HCT116 (cell line): ENCODE results near the gene VMP1. TPM values are rescaled to one million over a fixed set of nuclear protein-coding genes. Genes with fewer than 3 reads are reported as not detected.

Experiments
- ATAC-seq: fragments of 200-7000 bp; cut with Tn5 transposase; 2 replicates; pipeline ENCODE4 v1.9.1; 2020; ENCODE audit warnings: mild to moderate bottlenecking, moderate library complexity
- BruUV-seq: library from RNA; stranded (reverse); fragments of 400-500 nt; replicated peaks from 2 replicates; lab custom pipeline; 2021; lab: Mats Ljungman, UMichigan
- CTCF ChIA-PET: fragments of 300-600 bp; sonication (Branson Sonifier 250); formaldehyde crosslinking; loops from one replicate; lab custom pipeline; 2021; ENCODE audit warnings: antibody characterized with exemption; lab: Charles Lee
- POLR2A ChIA-PET: fragments of 300-600, 350-600 bp; sonication (Branson Sonifier 250); formaldehyde crosslinking; loops from one replicate; lab custom pipeline; 2021; ENCODE audit warnings: antibody characterized with exemption; lab: Charles Lee
- RAD21 ChIA-PET, 2 experiments: fragments of 300-600 bp; sonication (Branson Sonifier 250); formaldehyde crosslinking; loops; one replicate each; lab custom pipeline; 2023; ENCODE audit warnings: low total read pairs in 2 of 2; ENCODE audit not compliant: uncharacterized antibody in 2 of 2, unreplicated experiment in 2 of 2, low non-redundant PET in 1 of 2; lab: Charles Lee
- DNase-seq: peaks from one replicate; pipeline ENCODE4 v3.0.0-alpha.2; 2010; ENCODE audit warnings: low read depth, low spot score
- H2AFZ ChIP-seq: fragments of 200-600 bp; shearing (Covaris generic), sonication (generic); 2 replicates; pipeline ENCODE4 v1.6.1; 2017; ENCODE audit warnings: low read depth, mixed run types, mixed read lengths, antibody characterized with exemption, low read length; ENCODE audit not compliant: poor library complexity, severe bottlenecking
- H3K27ac ChIP-seq: 2 replicates; pipeline ENCODE4 v1.5.1; 2012; ENCODE audit warnings: low read depth, low read length
- H3K27me3 ChIP-seq: fragments of 200-600 bp; sonication (generic); 2 replicates; pipeline ENCODE4 v1.6.1; 2016; ENCODE audit warnings: mixed run types, low read length, mixed read lengths; ENCODE audit not compliant: insufficient read depth
- H3K36me3 ChIP-seq, 2 experiments: fragments of 200-500 bp in 1 of 2; fragments of 200-600 bp in 1 of 2; sonication (Bioruptor generic) in 1 of 2; sonication (generic) in 1 of 2; 2 replicates each; pipeline versions ENCODE4 v1.5.1 to v1.6.1; 2014 to 2016; ENCODE audit warnings: low read length in 2 of 2, inconsistent platforms in 1 of 2, mixed read lengths in 1 of 2, mixed run types in 1 of 2; ENCODE audit not compliant: insufficient read depth in 2 of 2, control insufficient read depth in 1 of 2
- H3K4me1 ChIP-seq, 2 experiments: fragments of 200-600 bp in 1 of 2; sonication (generic) in 1 of 2; 2 replicates each; pipeline versions ENCODE4 v1.5.1 to v1.6.1; 2012 to 2017; ENCODE audit warnings: low read length in 2 of 2, inconsistent platforms in 1 of 2, mild to moderate bottlenecking in 1 of 2, mixed read lengths in 1 of 2, mixed run types in 1 of 2, moderate library complexity in 1 of 2; ENCODE audit not compliant: insufficient read depth in 2 of 2, control insufficient read depth in 1 of 2
- H3K4me2 ChIP-seq: fragments of 200-600 bp; sonication (generic); 2 replicates; pipeline ENCODE4 v1.6.1; 2017; ENCODE audit warnings: mixed run types, low read length, mixed read lengths
- H3K4me3 ChIP-seq, 2 experiments: fragments of 200-600 bp in 1 of 2; sonication (generic) in 1 of 2; replicated peaks in 1 of 2; 2 replicates each; pipeline ENCODE4 v1.5.1; 2011 to 2016; ENCODE audit warnings: low read length in 2 of 2, control low read depth in 1 of 2, low read depth in 1 of 2, mild to moderate bottlenecking in 1 of 2, mixed read lengths in 1 of 2, mixed run types in 1 of 2
- H3K79me2 ChIP-seq: fragments of 200-600 bp; sonication (generic); 2 replicates; pipeline ENCODE4 v1.6.1; 2017; ENCODE audit warnings: mild to moderate bottlenecking, mixed run types, low read length, moderate library complexity, mixed read lengths; ENCODE audit not compliant: insufficient read depth
- H3K9ac ChIP-seq: fragments of 200-600 bp; sonication (generic); 2 replicates; pipeline ENCODE4 v1.6.1; 2016; ENCODE audit warnings: low read length, mixed read lengths
- H3K9me2 ChIP-seq: fragments of 200-600 bp; sonication (generic), shearing (Covaris generic); 2 replicates; pipeline ENCODE4 v1.6.1; 2017; ENCODE audit warnings: mixed run types, mild to moderate bottlenecking, moderate library complexity; ENCODE audit not compliant: insufficient read depth
- H3K9me3 ChIP-seq, 2 experiments: fragments of 200-500 bp in 1 of 2; fragments of 200-600 bp in 1 of 2; sonication (Bioruptor generic) in 1 of 2; sonication (generic) in 1 of 2; 2 replicates each; pipeline ENCODE4 v1.6.1; 2014 to 2017; ENCODE audit warnings: low read length in 2 of 2, mixed read lengths in 2 of 2, inconsistent platforms in 1 of 2, low read depth in 1 of 2, mild to moderate bottlenecking in 1 of 2, mixed run types in 1 of 2, moderate library complexity in 1 of 2; ENCODE audit not compliant: control insufficient read depth in 1 of 2, insufficient read depth in 1 of 2
- H4K20me1 ChIP-seq: fragments of 200-600 bp; sonication (generic), shearing (Covaris generic); 2 replicates; pipeline ENCODE4 v1.6.1; 2017; ENCODE audit warnings: mixed run types, mild to moderate bottlenecking, moderate library complexity; ENCODE audit not compliant: insufficient read depth
- ATF3 ChIP-seq: IDR thresholded peaks from 2 replicates; pipeline ENCODE4 v1.6.1; 2012
- CBX3 ChIP-seq: IDR thresholded peaks from 2 replicates; pipeline ENCODE4 v1.6.1; 2012; ENCODE audit warnings: low read depth
- CEBPB ChIP-seq: IDR thresholded peaks from 2 replicates; pipeline ENCODE4 v1.6.1; 2012; ENCODE audit warnings: low read depth
- EGR1 ChIP-seq: IDR thresholded peaks from 2 replicates; pipeline ENCODE4 v1.6.1; 2012; ENCODE audit warnings: low read depth
- ELF1 ChIP-seq: IDR thresholded peaks from 2 replicates; pipeline ENCODE4 v1.6.1; 2012; ENCODE audit warnings: low read depth, borderline replicate concordance
- EZH2 ChIP-seq: fragments of 200-600 bp; sonication (generic); IDR thresholded peaks from 2 replicates; pipeline ENCODE4 v1.6.1; 2017; ENCODE audit warnings: antibody characterized with exemption, mixed run types
- EZH2phosphoT487 ChIP-seq: fragments of 200-600 bp; IDR thresholded peaks from 2 replicates; pipeline ENCODE4 v1.6.1; 2018; ENCODE audit warnings: antibody characterized with exemption, borderline replicate concordance
- FOSL1 ChIP-seq: IDR thresholded peaks from 2 replicates; pipeline ENCODE4 v1.6.1; 2012; ENCODE audit warnings: low read depth
- POLR2A ChIP-seq: IDR thresholded peaks from 2 replicates; pipeline ENCODE4 v1.7.0; 2011; ENCODE audit warnings: borderline replicate concordance; ENCODE audit not compliant: insufficient read depth, insufficient read length; ENCODE audit errors: extremely low read depth
- RAD21 ChIP-seq: IDR thresholded peaks from 2 replicates; pipeline ENCODE4 v1.6.1; 2012; ENCODE audit warnings: low read depth, mild to moderate bottlenecking
- REST ChIP-seq: IDR thresholded peaks from 2 replicates; pipeline ENCODE4 v1.6.1; 2012; ENCODE audit warnings: low read depth
- SIN3A ChIP-seq: IDR thresholded peaks from 2 replicates; pipeline ENCODE4 v1.6.1; 2012; ENCODE audit warnings: low read depth
- SP1 ChIP-seq: IDR thresholded peaks from 2 replicates; pipeline ENCODE4 v1.6.1; 2012; ENCODE audit warnings: low read depth
- SRF ChIP-seq: IDR thresholded peaks from 2 replicates; pipeline ENCODE4 v1.6.1; 2012; ENCODE audit warnings: low read depth
- YY1 ChIP-seq: IDR thresholded peaks from 2 replicates; pipeline ENCODE4 v1.6.1; 2011; ENCODE audit warnings: low read length, low read depth, moderate library complexity, mild to moderate bottlenecking; ENCODE audit not compliant: insufficient replicate concordance; ENCODE audit errors: extremely low read depth
- ZFX ChIP-seq: fragments of 450-650 bp; IDR thresholded peaks from 2 replicates; pipeline ENCODE4 v1.6.1; 2017
- ZNF274 ChIP-seq: fragments of 200-500 bp; sonication (Bioruptor generic); IDR thresholded peaks from 2 replicates; pipeline ENCODE4 v1.6.1; 2014; ENCODE audit warnings: mild to moderate bottlenecking, low read depth, low read length, inconsistent platforms
- intact Hi-C: fragments of 100-400 bp; cut with micrococcal nuclease; formaldehyde crosslinking; loops from 2 replicates; pipeline ENCODE4 v1.10.0; 2022
- total RNA-seq: library from RNA; stranded (reverse); gene quantifications from one replicate; pipeline ENCODE4 v1.2.1, GENCODE V29; 2021; ENCODE audit not compliant: unreplicated experiment
- TF ChIP-seq, protein P1 (sequence below): IDR thresholded peaks from 2 replicates; pipeline ENCODE4 v1.6.1; 2012
- TF ChIP-seq, protein P2 (sequence below): IDR thresholded peaks from 2 replicates; pipeline ENCODE4 v1.6.1; 2011; ENCODE audit warnings: mild to moderate bottlenecking, low read length, moderate library complexity; ENCODE audit not compliant: insufficient replicate concordance; ENCODE audit errors: extremely low read depth

VMP1 gene
- total RNA-seq, 1 experiment from 2014 or later = 366 TPM

DNA sequence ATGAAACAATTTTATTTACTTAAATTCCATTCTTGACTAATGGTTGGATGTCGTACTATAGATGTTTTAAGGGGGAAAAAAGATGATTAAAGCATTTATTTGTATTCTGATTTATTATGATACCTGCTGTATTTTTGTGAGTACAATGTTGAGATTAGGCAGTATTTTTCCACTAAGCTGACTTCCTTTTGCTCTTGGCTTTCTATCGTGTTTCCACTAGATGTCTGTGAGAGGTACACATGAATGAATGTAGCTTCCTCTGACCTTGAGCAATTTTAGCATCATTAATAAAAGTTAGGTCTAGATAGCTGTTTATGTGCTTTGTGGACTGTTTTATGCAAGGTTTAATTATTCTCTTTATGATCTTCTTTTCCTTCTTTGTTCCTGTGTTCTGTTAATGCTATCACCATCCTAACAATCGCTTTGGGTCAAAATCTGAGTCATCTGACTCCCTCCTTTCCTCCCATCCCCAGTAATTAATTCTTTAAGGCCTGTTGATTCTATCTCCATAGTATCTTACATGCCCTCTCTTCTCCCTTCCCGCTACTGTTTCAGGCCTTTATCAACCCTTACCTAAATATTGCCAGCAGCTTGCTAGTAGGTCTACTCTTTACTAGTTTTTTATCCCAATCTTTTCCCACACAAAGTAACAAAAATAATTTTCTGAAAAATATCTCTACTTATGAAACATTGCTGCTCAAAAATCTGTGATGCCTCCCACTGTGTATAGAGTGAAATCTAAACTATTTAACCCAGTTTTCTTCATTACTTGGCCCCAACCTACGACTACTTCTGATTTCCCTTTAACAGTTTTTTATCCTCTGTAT lies 76.0 kb downstream of the VMP1 start:
- Histone ChIP-seq H3K27ac (peak overlapping the region; percentile 96), H3K4me3 (peak overlapping the region in 1 of 2 experiments; percentile 9; a peak in 3 of 4 replicates), H3K9me2 (no peaks in the 10 kb centered on the region), H3K4me2 (peak overlapping the region; percentile 60), H3K36me3 (no peaks in the 10 kb centered on the region), H3K27me3 (no peaks in the 10 kb centered on the region), H4K20me1 (no peaks in the 10 kb centered on the region), H3K4me1 (peaks cover 93 to 100% of the 10 kb centered on the region in 2 experiments), H3K9ac (peak overlapping the region; percentile 69), H2AFZ (no peak overlapping the region), H3K9me3 (no peaks in the 10 kb centered on the region), H3K79me2 (peaks cover 47% of the 10 kb centered on the region)
- RAD21 ChIA-PET = interaction anchor here in 1 of 2 experiments (0.7 kb wide), 2 partner anchors 28 to 60 kb away, joined by 3 to 4 read pairs; no protein-coding TSS in a partner anchor
- intact Hi-C loops = loop anchor here (1.0 kb wide), 2 partner anchors 30 to 54 kb away; no protein-coding TSS in a partner anchor
- CTCF ChIA-PET = interaction anchor here (0.8 to 3.9 kb wide), 4 partner anchors 24 to 36 kb away, joined by 3 to 22 read pairs (median 3); no protein-coding TSS in a partner anchor
- TSS peak; percentile 78 for BruUV-seq
- DNase-seq = peak; percentile 80
- ATAC-seq = peak; percentile 43
- POLR2A ChIA-PET = interaction anchor here (0.7 to 12.5 kb wide), 12 partner anchors 11 to 295 kb away, joined by 3 to 411 read pairs (median 6); partner anchors contain the start of genes HEATR6, PTRH2 and VMP1
- TF ChIP-seq ZNF274 (no peak), REST (no peak), ATF3 (no peak), SRF (peak; percentile 11; the same call in 1 of the 2 replicates), EGR1 (no peak), CEBPB (peak; percentile 67; the same call in 1 of the 2 replicates), ZFX (no peak), SIN3A (no peak), ELF1 (no peak), POLR2A (no peak), CBX3 (no peak; the same call in 1 of the 2 replicates), SP1 (peak; percentile 61), RAD21 (no peak; the same call in none of the 2 replicates), EZH2phosphoT487 (no peak), YY1 (no peak), EZH2 (no peak), FOSL1 (no peak; the same call in 1 of the 2 replicates)
- TF ChIP-seq, protein P1, sequence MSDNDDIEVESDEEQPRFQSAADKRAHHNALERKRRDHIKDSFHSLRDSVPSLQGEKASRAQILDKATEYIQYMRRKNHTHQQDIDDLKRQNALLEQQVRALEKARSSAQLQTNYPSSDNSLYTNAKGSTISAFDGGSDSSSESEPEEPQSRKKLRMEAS = no peak
- TF ChIP-seq, protein P2, sequence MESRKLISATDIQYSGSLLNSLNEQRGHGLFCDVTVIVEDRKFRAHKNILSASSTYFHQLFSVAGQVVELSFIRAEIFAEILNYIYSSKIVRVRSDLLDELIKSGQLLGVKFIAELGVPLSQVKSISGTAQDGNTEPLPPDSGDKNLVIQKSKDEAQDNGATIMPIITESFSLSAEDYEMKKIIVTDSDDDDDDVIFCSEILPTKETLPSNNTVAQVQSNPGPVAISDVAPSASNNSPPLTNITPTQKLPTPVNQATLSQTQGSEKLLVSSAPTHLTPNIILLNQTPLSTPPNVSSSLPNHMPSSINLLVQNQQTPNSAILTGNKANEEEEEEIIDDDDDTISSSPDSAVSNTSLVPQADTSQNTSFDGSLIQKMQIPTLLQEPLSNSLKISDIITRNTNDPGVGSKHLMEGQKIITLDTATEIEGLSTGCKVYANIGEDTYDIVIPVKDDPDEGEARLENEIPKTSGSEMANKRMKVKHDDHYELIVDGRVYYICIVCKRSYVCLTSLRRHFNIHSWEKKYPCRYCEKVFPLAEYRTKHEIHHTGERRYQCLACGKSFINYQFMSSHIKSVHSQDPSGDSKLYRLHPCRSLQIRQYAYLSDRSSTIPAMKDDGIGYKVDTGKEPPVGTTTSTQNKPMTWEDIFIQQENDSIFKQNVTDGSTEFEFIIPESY = no peak
